ENCODE results near the gene ANTXR2. TPM values are rescaled to one million over a fixed set of nuclear protein-coding genes. Genes with fewer than 3 reads are reported as not detected.

ANTXR2 gene
- total and polyA plus RNA-seq, 9 of the 15 experiments (the other 6 are each of a cell fraction or from before 2014, with no cell fraction given) = 10.1 to 83.8 (median 60.3) TPM

- TF ChIP-seq ZBTB40 (IDR thresholded peaks at IDR 0.05) (peak; percentile 54; the same call in 1 of the 2 replicates), ZBTB40 (CRISPR knock-in tag; IDR thresholded peaks at IDR 0.05) (no peak), SOX6 (IDR thresholded peaks at IDR 0.05) (0 out of 2 replicates have a peak, but pooled peaks have one; percentile 11), SMARCE1 (IDR thresholded peaks at IDR 0.05) (peak; percentile 61; the same call in 1 of the 2 replicates), SMARCA4 (IDR thresholded peaks at IDR 0.05) (peak; percentile 66; the same call in 1 of the 2 replicates), ATF3 (IDR thresholded peaks at IDR 0.05) (no peak), ATF3 (CRISPR knock-in tag; conservative IDR thresholded peaks at IDR 0.05) (no peak), ZNF766 (CRISPR knock-in tag; conservative IDR thresholded peaks at IDR 0.05) (peak; percentile 80), DDX20 (tag; IDR thresholded peaks at IDR 0.05; ENCODE audit: low read depth) (no peak), GTF2E2 (tag; IDR thresholded peaks at IDR 0.05) (0 out of 2 replicates have a peak, but pooled peaks have one; percentile 14), SPI1 (IDR thresholded peaks at IDR 0.05; ENCODE audit: borderline replicate concordance, low read depth, low read length) (peak; percentile 75), FOXM1 (IDR thresholded peaks at IDR 0.05; ENCODE audit: low read depth) (peak; percentile 34; the same call in 1 of the 2 replicates), FOXM1 (CRISPR knock-in tag; IDR thresholded peaks at IDR 0.05; ENCODE audit: low read depth) (no peak), ZNF384 (IDR thresholded peaks at IDR 0.05; ENCODE audit: low read depth, low read length) (peak; percentile 90), ATF1 (CRISPR knock-in tag; IDR thresholded peaks at IDR 0.05) (no peak), ATF1 (tag; IDR thresholded peaks at IDR 0.05) (peak; percentile 10; the same call in 1 of the 2 replicates), JUND (IDR thresholded peaks at IDR 0.05; ENCODE audit: borderline replicate concordance, low read depth, low read length) (0 out of 2 replicates have a peak, but pooled peaks have one; percentile 0), JUND (tag; IDR thresholded peaks at IDR 0.05; ENCODE audit: borderline replicate concordance, low read depth, low read length) (no peak; the same call in 2 of the 3 replicates), ZNF263 (CRISPR knock-in tag; IDR thresholded peaks at IDR 0.05; ENCODE audit: borderline replicate concordance) (no peak), NR2C2 (CRISPR knock-in tag; IDR thresholded peaks at IDR 0.05) (no peak), NR2C2 (tag; IDR thresholded peaks at IDR 0.05) (0 out of 2 replicates have a peak, but pooled peaks have one; percentile 4)
Observed at GRCh38 chr4:80073473-80074008, 512 bp upstream of the ANTXR2 start (continued).

All from K562 (cell line).